Activated T-cell treated with anti-CD3 and anti-CD28 coated beads, Interleukin-2, amount 50 U/mL, for 1 hour (primary cell): ENCODE results near the gene XYLT1.

ENCODE experiments used
- DNase-seq: peaks from one replicate; pipeline ENCODE4 v3.0.0-alpha.2; 2020

The XYLT1 gene

DNA sequence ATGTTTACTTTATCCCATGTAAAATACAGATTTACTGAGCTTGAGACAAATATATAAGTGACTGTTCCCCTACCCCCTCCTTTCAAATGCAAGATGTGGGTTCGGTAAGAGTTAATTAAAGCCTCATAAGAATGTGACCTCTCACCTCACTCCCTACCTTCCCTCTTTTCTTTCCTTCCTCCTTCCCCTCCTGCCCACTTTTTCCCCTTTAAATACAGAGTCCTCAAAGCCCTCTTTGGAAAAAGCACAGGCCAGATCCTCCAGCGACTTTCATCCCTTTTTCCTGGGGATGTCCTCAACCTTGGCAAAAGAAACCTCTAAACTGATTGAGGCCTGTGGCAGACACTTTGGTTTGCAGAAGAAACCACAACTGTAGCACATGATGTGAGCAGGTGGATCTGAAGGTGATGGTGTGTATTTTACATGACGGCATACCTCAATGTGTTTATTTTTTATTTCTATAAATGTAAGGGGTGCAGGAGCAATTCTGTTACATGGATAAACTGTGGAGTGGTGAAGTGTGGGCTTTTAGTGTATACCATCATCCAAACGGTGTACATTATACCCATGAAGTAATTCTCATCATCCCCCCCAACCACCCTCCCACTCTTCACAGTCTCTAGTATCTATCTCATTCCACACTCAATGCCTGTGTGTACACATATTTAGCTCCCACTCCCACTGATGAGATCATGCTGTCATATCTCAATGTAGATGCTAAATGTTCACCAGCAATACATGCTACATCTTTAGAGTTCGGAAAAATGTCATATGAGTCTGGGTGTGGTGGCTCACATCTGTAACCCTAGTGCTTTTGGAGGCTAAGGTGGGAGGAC, 77.7 kb downstream of the XYLT1 start:
- no peak for DNase-seq

DNA sequence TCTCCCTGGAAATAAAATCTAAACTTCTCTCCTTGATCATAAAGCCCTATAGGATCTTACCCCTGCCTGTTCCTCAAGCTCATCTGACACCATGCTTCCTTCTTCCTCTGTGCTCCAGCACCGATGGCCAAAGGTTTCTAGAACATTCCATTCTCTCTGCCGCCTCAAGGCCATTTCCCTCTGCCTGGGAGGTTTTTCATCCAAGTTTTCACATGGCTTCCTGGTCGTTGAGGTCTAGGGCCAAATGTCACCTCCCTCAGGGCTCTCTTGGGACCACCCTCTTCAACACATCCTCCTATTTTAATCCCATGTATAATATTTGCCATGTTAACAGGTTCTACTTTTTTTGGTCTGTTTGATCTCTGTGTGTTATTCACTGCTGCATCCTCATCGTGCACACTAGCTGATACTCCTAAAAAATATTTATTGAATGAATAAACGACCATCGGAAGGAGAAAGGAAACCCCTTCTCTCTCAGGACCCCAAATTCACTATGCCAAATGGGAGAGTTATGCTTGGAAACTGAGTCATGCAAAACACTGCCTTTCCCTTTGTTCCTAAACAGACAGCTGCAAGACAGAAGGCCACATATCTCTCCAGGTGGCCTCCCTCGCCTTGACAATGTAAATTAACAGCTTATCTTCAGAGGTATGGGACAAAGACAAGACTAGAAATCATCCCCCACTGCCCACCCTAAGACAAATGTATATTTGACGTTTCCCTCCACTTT, 78.5 kb downstream of the XYLT1 start:
- DNase-seq = no peak

DNA sequence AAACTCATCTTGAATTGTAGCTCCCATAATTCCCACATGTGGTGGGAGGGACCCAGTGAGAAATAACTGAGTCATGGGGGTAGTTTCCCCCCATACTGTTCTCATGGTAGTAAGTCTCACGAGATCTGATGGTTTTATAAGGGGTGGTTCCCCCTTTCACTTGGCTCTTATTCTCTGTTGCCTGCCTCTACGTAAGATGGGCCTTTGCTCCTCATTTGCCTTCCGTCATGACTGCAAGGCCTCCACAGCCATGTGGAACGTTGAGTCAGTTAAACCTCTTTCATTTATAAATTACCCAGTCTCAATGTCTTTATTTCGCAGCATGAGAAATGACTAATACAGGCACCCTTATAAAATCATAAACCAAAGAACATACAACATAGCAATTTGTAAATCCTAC, 79.0 kb downstream of the XYLT1 start:
- no peak for DNase-seq

DNA sequence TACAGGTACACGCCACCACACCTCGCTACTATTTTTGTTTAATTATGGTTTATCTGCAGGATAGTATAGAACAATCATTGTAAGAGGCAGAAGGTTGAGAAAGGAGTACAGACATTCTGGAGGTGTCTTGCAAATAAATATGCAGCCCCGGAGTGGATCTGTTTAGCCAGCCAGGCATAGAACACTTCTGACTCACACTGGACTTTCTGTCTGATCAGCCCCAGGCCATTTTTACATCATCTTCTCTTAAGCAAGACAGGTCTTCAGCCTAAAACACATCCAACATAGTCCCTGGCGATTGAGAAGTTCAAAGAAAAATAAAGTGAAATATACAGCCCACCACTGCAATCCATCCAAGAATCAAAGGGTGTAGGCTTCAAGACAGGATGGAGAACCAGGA, 81.4 kb downstream of the XYLT1 start:
- DNase-seq = no peak

DNA sequence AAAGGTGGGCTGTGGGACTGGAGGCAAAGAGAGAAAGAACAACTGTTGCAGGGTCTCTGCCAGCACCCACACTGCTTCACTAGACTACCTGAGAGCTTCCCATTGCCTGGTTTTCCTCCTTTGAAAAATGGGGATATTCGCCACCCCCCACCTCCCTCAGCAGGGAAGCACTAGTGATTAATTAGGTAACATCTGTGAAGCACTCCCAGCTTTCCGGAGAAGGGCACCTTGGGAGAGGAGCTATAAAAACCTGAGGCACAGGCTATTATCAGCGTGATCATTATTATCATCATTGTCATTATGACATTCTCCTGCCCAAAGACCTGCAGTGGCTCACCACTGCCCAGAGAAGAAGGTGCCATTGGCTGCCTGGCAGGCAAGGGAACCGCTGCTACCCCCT, 83.5 kb downstream of the XYLT1 start:
- DNase-seq = no peak

DNA sequence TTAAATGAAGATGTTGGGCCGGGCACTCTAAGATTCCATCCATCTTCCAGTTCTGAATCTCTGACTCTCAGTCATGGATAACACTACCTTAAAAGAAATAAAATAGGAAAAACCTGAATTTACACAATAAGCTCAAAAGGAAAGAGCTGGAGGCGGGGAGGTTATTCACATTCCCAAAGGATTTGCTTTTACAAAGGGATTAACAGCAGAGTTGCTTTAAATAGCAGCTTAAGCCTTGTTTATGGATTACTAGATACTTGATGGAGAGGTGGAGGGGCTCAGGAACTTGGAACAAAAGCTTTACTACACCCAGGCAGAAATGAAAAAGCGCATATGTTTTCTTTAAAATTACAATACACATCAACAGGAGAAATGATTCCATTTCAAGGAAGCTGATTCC, 84.5 kb downstream of the XYLT1 start:
- no peak for DNase-seq

DNA sequence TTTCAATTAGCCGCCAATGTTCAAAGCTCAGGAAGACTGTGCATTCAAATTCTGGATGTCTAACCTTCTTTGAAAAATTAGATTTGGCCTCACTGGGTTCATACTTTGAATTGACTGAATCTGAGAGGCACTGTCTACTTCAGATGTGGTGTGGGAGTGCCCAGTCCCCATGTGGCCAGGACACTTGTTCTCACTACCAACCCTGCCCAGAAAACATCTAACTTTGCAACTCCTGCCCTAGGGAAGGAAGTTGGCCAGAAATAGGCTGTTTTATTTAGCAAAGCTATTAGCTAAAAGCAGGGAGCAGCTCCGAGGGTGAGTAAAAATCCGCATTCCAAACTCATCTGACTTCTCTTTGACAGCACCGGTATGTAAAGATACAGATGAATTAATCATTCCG, 86.3 kb downstream of the XYLT1 start:
- no peak for DNase-seq

DNA sequence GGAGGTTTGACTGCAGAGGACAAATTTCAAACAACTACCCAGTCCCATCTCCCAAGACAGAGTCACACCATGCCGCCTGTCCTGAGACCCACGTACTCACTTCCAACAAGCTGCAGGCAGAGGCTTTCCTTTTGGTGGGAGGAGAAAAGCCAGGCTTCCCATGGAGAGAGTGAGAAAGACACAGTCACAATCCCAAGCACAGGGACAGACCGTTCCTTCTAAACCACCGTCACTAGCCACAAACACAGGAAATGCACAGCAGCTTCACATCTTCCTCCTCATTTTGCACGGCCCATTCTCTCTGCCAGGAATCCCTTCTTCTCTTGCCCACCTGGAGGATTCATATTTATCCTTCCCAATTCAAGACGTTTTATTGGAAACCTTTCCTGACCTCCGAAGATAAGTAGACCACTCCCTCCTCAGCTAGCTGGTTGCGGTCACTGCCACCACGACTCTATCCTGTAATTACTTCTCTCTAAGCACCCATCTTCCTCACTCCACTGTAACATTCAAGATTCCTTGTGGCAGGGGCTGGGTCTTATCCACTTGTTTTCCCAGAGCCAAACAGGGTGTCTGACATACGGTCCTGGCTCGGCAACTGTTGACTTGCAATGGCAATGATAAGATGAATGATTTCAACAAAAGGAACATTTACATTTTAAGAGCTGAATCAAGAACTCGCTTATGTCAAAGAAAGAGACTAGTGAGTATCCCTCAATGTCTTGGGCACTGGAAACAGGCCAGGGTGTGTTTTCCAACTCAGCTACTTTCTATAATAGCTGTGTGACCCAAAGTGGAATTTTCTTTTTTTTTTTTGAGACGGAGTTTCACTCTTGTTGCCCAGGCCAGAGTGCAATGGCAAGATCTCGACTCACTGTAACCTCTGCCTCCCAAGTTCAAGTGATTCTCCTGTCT, 87.6 kb downstream of the XYLT1 start:
- no peak for DNase-seq

DNA sequence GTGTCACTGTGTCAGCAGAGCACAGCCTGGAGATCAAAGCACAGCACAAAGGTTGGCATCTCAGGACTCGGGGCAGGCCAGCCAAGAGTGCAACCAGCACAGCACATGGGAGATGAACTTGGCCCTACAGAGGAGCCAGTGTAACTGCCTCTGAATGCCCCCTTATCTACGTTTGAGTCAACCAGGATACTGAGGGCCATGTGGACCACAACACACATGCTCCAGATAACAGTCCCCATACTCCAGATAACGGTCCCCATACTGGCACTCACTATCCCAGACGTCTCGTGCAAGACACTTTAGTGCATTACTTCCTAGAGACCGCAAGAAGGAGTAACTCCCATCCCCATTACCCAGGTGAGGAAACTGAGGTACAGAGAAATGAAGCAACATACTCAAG, 88.2 kb downstream of the XYLT1 start:
- no peak for DNase-seq

DNA sequence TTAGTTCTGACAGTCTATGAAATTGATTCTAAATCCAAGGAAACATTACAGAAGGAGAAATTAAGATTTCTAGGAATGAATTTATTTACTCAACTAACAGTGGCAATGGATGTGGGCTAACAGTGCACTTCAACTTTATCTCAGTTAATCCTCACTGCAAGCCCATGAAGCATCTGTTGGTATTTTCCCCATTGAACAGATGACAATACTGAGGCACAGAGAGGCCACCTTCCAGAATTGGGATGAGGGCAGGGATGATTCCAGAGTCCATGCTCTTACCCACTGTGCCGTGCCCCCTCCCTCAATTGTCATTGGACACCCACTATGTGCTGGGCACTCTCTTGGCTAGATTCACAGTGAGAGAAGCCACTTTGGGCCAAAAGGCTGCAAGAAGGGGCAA, 89.0 kb downstream of the XYLT1 start:
- DNase-seq = no peak

DNA sequence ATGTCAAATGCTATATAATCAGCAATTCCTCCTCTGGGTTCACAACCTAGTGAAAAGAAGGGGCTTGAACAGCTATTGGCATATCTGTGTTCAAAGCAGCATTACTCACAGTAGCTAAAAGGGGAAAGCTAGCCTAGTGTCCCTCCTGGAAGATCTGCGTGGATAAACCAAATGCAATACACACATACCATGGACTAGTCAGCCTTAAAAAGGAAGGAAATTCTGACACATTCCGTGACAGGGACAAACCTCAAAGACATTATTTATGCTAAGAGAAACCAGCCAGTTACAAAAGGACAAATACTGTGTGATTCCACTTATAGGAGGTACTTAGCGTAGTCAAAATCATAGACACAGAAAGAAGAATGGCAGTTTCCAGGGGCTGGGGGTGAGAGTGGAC, 90.1 kb downstream of the XYLT1 start:
- no peak for DNase-seq

DNA sequence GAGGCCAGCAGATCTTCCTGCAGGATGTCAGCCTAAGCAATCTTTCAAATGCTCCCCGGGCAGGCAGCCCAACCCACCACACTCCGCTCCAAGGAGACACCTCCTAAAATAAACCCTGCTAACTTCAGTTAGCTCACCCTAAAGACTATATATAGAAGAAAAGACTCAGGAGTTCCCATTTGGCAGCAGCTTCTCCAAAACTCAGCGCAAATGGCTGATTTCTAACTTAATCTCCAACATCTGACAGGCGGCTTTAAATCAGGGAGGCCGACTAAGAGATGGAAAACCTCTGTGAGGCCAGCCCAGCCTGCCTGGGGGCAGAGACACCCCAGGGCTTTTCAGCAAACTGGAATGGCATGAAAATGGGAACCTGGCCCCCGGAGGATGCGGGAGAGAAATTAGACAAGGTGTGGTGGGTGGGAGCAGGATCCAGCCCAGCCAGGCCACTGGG, 91.6 kb downstream of the XYLT1 start:
- DNase-seq = no peak

DNA sequence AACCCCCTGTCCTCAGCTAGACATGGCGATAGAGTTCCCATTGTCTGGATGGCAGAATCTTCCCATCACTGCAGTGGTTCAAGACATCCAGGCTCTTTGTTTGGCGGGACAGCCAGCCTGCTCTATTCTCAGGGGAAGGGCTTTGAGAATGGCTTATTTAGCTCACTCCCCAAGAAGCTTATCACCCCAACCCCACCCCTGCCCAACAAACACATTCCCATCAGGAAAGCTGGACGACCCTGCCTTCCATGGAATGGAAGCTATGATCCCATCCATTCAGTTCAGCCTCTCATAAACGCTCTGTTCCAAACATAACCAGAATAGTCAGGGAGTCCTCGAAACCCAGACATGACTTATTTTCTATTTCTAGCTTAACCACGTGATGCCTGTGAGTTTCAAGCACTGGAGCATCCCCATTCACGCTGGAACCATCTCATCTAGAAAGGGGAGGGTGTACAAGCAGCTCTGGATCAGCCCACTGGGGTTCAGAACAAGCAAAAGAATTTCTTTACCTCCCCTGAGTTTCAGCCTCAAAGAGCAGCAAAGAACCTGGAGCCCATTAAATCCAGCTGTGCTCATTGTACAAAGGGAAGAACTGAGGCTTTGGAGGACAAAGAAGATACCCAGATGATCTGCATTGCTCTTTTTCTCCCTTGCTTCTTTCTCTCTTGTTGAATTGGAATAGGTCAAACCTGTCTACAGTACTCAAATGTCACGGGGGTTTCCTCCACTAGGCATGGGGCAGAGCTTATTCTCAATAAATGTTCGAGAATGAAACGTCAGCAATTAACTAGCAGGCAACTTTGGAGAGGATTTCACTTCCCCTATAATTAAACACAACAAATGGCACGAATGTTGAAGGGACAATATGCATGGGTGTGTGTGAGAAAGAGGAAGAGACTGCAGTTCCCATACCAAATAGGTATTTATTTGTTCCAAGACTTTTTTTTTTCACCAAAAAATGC, 93.1 kb downstream of the XYLT1 start:
- DNase-seq = no peak

DNA sequence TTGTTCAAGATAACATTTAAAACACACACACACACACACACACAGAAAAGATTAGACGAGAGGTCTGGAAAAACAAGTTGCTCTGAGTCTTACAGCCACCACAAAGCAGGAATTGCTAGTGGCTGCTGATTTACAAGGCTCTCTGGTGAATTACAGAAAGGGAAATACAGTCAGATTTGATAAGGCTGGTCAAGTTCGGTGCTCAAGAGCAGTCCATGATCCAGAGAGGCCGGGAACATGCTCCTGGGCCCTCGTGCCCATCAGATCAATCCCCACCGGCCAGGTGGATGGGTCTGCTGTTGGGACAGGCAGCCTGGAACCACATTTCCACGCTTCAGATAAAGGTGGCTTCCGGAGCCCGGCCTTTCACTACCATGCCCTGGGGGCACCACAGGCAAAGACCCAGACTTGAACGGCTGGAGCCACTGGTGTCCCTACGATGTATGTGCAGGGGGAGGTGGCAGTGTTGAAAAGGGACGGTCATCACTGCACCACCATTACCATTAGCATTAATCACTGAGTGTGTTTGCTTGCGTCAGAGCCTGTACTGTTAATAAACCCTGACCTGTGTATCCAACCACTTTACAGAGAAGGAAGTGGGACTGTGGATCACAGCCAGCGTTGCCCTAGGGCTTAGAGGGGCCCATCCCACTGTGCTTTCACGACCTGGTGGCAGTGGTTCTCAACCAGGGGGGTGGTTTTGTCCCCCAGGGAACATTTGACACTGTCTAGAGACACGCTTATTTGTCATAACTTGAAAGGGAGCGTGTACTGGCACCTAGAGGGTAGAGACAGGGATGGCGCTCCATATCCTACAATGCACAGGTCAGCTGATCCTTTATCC, 95.1 kb downstream of the XYLT1 start:
- DNase-seq = no peak

DNA sequence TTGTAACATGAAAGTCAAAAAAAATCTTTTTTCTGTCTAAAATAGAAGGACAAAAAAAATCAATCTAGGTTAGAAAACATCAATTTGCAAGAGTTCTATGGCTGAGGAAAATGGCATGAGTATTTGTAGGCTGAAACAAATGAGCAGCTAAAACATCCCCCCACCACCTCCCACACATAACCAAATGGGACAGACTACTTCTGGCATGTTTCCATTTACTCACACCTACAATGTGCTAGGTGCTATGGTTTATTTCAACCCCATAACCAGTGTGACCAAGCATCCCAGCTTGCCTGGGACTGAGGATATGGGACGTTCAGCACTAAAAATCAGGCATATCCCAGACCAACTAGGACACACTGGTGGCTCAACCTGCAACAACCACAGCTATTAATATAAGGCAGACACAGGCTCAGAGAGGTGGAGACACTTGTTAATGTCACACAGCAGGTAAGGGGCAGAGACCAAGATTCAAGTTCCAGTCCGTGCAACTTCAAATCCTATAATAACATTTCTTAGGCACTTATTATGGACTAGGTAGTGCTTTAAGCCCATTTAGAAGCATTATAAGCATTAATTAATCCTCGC, 96.0 kb downstream of the XYLT1 start:
- DNase-seq = no peak

DNA sequence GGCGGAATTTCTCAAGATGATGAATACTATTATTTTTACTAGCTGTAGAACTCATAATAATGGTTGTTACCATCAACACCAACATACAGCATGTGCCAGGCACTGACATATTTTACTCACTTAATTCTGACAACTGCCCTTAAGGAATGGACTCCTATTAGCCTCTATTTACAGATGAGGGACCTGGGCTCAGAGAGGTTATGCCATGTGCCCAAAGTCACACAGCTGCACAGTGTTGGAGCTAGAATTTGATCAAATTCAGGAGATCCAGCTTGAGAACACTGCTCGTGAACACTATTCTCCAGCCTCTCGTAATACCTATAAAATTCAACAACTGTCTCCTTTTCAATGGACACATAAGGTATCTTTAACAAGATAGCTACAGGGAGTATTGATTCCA, 97.2 kb downstream of the XYLT1 start:
- no peak for DNase-seq

DNA sequence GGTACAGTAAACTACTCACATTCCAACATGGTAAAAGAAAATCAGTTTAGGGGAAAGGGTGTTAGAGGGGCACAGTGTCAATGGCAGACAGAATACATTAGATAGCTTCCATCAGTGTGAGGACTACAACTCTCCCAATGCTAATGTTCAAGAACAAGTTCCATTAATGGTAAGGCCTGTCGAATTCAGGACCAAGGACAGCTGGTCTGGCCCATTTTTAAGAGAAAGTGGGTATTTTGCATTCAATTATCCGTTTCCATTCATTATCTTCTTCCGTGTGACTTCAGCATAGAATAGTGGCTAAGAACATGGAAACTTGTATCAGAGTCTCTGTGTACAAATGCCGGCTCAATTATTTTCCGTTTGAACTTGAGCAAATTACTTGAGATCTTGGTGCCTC, 98.4 kb downstream of the XYLT1 start:
- no peak for DNase-seq

DNA sequence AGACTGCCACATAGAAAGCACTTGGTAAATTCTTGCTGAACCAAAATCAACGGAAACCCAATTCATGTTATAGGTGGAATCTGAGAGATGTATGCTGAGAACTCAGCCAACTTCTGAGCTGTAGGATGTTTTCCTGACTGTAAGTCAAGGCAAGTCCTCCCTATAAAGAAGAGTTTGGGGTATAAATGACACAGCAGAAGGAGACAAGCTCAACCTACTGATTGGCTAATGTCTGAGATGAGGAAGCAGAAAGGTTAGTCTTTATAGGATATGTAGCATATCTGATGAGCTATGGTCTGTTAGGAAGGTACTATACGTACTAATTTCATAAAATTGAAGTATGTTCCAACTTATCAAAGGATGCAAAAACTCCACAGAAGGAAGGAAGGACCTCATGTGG, 99.5 kb downstream of the XYLT1 start:
- no peak for DNase-seq

DNA sequence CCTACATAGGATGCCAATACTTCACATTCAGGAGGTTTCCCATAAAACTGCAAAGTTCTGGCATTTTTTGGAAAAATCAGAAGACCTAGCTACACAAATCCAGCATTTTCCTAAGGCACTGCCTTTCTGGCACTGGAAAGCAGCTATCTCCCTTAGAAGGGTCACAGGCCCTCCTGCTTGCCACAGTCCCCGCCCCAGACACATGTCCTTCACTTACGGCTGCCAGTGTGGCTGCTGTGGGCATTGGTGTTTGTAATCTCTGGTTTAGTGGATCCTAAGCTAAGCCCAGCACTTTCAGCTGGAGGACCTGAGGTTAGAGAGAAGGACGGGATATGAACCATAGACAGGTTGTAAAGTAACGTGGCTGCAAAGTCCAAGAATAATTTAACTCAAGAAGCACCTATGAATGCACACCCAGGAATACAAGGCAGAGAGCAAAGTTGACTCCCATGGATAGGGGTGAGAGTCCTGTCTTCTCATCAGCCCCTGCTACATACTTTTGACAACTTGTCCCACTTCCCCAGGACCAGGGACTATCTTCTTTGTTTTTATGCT, 100.0 kb downstream of the XYLT1 start:
- no peak for DNase-seq

DNA sequence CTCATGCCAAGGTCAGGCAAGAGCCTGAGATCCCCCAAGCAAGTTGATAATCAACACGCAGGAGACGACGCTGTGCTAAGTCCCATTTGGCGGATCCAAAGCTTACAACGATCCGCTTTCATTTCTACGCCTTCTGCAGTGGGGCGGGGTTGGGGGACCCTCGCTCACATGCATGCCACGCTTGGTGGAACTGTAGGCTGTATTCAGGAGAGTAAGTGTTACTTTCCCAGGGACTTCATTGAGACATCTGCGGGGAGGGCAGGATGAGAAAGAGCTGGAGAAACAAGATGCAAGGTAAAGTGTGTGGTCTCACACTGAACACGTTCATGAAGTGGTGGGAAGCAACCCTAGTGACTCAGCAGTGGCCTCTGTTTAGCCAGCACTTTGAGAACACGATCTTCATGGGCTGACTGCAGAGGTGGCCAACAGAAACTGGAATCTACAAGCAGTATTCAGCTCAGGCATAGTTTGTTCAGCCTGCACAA, 100.5 kb downstream of the XYLT1 start:
- no peak for DNase-seq
